Spleen (tissue), 11 donors: ENCODE measurements around the gene TCEAL8. TPM values are rescaled to one million over a fixed set of nuclear protein-coding genes. Genes with fewer than 3 reads are reported as not detected.
A peak's percentile ranks its signal among the peaks of the same experiment; 100 is the strongest.

Source experiments
- DNase-seq: peaks from one replicate; pipeline ENCODE4 v3.0.0-alpha.2; 2020
- H3K27ac ChIP-seq, 8 donors: fragments of 200-600 bp; sonication (generic) in 7 of 8; 1 replicate in 4 of 8; 2 replicates in 4 of 8; pipeline versions ENCODE4 v1.5.0 to v1.8.0; 2016 to 2021; ENCODE audit warnings: inconsistent platforms in 4 of 8, mild to moderate bottlenecking in 4 of 8, moderate library complexity in 1 of 8
- H3K27me3 ChIP-seq, 7 donors: fragments of 200-600 bp; sonication (generic) in 6 of 7; replicated peaks in 1 of 7; 1 replicate in 4 of 7; 2 replicates in 3 of 7; pipeline versions ENCODE4 v1.5.0 to v1.8.0; 2016 to 2021; ENCODE audit warnings: inconsistent platforms in 3 of 7, mild to moderate bottlenecking in 1 of 7
- H3K36me3 ChIP-seq, 6 donors: fragments of 200-600 bp; sonication (generic) in 5 of 6; 1 replicate in 4 of 6; 2 replicates in 2 of 6; pipeline versions ENCODE4 v1.5.0 to v1.8.0; 2016 to 2021; ENCODE audit warnings: inconsistent platforms in 2 of 6
- H3K4me1 ChIP-seq, 6 donors: fragments of 200-600 bp; sonication (generic) in 5 of 6; 1 replicate in 3 of 6; 2 replicates in 3 of 6; pipeline versions ENCODE4 v1.5.0 to v1.8.0; 2016 to 2021; ENCODE audit warnings: inconsistent platforms in 3 of 6
- H3K4me3 ChIP-seq, 8 donors: fragments of 200-600 bp; sonication (generic) in 7 of 8; 1 replicate in 4 of 8; 2 replicates in 4 of 8; pipeline versions ENCODE4 v1.5.0 to v1.8.0; 2016 to 2021; ENCODE audit warnings: inconsistent platforms in 4 of 8, mild to moderate bottlenecking in 4 of 8, moderate library complexity in 2 of 8
- H3K9me3 ChIP-seq, 8 donors: fragments of 200-600 bp; sonication (generic) in 7 of 8; 1 replicate in 4 of 8; 2 replicates in 4 of 8; pipeline versions ENCODE4 v1.5.0 to v1.8.0; 2016 to 2021; ENCODE audit warnings: inconsistent platforms in 4 of 8
- POLR2A ChIP-seq, 3 donors: fragments of 450-650 bp; IDR thresholded peaks; one replicate each; pipeline ENCODE4 v1.5.1; 2017; ENCODE audit warnings: antibody characterized with exemption in 3 of 3, mild to moderate bottlenecking in 1 of 3
- POLR2AphosphoS5 ChIP-seq, 3 donors: sonication (generic); formaldehyde crosslinking; IDR thresholded peaks; one replicate each; pipeline ENCODE4 v1.5.1; 2017; ENCODE audit warnings: antibody characterized with exemption in 3 of 3
- WGBS, 5 donors: extraction: QIAGEN DNeasy Blood & Tissue Kit in 3 of 5; methylation state at CpG; one replicate each; pipeline versions ENCODE4 v1.1.5 to v1.1.7; 2013 to 2018; 5-methylcytosine and 5-hydroxymethylcytosine counted together
- intact Hi-C: fragments of 100-400 bp; cut with DNase I; formaldehyde crosslinking; loops from one replicate; pipeline ENCODE4 v1.15.0; 2023; ENCODE audit warnings: low total_unique reads
- polyA plus RNA-seq, 3 donors: library from polyadenylated mRNA; stranded (reverse); fragments of 200-250 nt; gene quantifications; one replicate each; pipeline ENCODE4 v1.2.1, GENCODE V29; 2013
- total RNA-seq, 7 donors: library from RNA; depleted of rRNA in 3 of 7; stranded (reverse); fragments of >200 nt in 3 of 7; fragmentation: NEBNext Ultra II Directional in 4 of 7; extraction: Animal tissue kit (Norgen Biotek cat#: 25700) in 4 of 7; gene quantifications; one replicate each; pipeline versions ENCODE4 v1.1.0 to v1.2.1, GENCODE V29; 2016 to 2021
- TF ChIP-seq, protein P1 (sequence below), 11 experiments: fragments of 200-600 bp in 7 of 11; fragments of 450-650 bp in 4 of 11; sonication (generic) in 4 of 11; IDR thresholded peaks in 8 of 11; conservative IDR thresholded peaks in 3 of 11; 1 replicate in 7 of 11; 2 replicates in 4 of 11; pipeline versions ENCODE4 v1.4.0 to v1.8.0; 2016 to 2021; ENCODE audit warnings: antibody characterized with exemption in 11 of 11, inconsistent platforms in 4 of 11, mild to moderate bottlenecking in 1 of 11
- donor health status: healthy with polysubstance abuse.
- donor health status: DM: no; HTN: no; CAD: no; lungs with moderate emphysema.
- donor health status: DM: no; HTN: no; CAD: no.
- donor health status: Bipolar disorder and iron deficiency.
- donor health status: healthy.
- donor health status: DM: no; HTN: no; CAD: no.
- donor health status: DM: yes; HTN: yes; CAD: no.

TCEAL8 gene
- total and polyA plus RNA-seq, 10 donors, result 26.9 to 64.8 (median 48.3) TPM

DNA sequence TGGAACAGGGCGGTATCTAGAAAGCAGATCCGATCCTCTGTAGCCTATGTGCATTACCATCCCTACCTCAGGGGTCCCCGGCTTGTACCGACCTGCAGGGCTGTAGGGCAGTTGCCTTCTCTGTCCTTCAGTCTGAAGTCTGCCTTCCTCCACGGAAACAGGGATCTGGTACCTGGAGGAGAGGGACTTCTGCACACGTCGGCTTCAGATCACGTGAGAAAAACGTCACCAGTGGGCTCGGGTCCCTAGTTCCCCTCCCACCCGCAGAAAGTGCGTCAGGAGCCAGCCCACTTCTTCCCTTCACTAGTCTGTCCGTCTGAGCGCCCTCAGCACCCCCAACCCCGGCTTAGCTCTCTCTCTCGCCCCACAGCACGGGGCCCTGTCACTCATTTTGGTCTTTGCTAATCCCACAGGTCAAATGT is 21.6 kb upstream of the TCEAL8 start, which contains the start of gene TCEAL5:
TCEAL5 (minus strand) TSS at position 170 of the 422 bp plus-strand sequence. CDS start 2,187 bp downstream, outside the sequence.
- WGBS, 5 donors, result 1 to 30% (median 2%) methylated on average over 6 to 17 of the region's 17 CpGs
- TF ChIP-seq, protein P1, sequence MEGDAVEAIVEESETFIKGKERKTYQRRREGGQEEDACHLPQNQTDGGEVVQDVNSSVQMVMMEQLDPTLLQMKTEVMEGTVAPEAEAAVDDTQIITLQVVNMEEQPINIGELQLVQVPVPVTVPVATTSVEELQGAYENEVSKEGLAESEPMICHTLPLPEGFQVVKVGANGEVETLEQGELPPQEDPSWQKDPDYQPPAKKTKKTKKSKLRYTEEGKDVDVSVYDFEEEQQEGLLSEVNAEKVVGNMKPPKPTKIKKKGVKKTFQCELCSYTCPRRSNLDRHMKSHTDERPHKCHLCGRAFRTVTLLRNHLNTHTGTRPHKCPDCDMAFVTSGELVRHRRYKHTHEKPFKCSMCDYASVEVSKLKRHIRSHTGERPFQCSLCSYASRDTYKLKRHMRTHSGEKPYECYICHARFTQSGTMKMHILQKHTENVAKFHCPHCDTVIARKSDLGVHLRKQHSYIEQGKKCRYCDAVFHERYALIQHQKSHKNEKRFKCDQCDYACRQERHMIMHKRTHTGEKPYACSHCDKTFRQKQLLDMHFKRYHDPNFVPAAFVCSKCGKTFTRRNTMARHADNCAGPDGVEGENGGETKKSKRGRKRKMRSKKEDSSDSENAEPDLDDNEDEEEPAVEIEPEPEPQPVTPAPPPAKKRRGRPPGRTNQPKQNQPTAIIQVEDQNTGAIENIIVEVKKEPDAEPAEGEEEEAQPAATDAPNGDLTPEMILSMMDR (IDR thresholded peaks at IDR 0.05 in 8 of 11, conservative IDR thresholded peaks at IDR 0.05 in 3 of 11), result no peak
- no peak for TF ChIP-seq POLR2A (IDR thresholded peaks at IDR 0.05)
- Histone ChIP-seq H3K4me1 (peaks cover 0 to 5% (median 0%) of the 10 kb centered on the region in 6 donors), H3K27me3 (peaks cover 0 to 62% (median 9%) of the 10 kb centered on the region in 7 donors), H3K27ac (no peak within 1 kb of the TSS), H3K9me3 (no peaks in the 10 kb centered on the region), H3K4me3 (peak within 1 kb of the TSS in 1 of 8 donors; percentile 23), H3K36me3 (no peaks in the 10 kb centered on the region)
- intact Hi-C loops, result no loop called here
- peak; percentile 41 for DNase-seq

DNA sequence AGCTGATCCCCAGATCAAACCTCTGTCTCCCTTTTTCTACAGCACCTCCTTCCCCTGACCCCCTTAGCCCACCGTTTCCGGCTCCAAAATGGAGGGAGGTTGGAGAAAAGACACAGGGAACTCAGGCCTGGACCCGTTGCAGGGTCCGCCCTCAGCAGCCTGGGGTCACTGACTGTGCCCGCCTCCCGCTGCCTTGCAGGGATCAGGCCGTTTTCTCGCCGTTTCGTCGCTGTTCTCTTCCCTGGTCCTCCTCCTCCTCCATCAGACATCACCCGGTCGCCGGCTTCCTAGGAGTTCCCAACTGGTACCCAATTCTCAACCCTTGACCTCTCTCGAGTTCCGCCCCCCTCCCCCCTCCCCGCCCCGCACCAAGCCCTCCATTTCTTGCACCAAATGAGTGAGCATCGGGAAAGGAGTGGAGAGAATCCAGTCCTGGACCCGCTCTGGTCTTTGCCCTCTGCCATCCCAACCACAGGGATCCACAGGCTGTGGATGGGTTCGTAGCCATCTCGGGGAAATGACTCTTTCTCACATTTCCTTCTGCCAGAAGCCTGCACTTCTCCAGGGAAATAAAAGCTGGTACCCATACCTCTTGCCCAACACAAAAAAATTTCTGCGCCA is 21.1 kb upstream of the TCEAL8 start:
- no peaks in the 10 kb centered on the region for H3K9me3 ChIP-seq
- H3K27me3 ChIP-seq, result peaks cover 0 to 58% (median 8%) of the 10 kb centered on the region in 7 donors
- intact Hi-C loops, result no loop called here
- H3K4me1 ChIP-seq, result peaks cover 0 to 5% (median 0%) of the 10 kb centered on the region in 6 donors
- no peak overlapping the region for H3K27ac ChIP-seq
- peak; percentile 55 for DNase-seq
- H3K4me3 ChIP-seq, result peak overlapping the region in 1 of 8 donors; percentile 23
- TF ChIP-seq POLR2AphosphoS5 (IDR thresholded peaks at IDR 0.05), result no peak
- TF ChIP-seq, protein P1 (IDR thresholded peaks at IDR 0.05 in 8 of 11, conservative IDR thresholded peaks at IDR 0.05 in 3 of 11), result no peak
- TF ChIP-seq POLR2A (IDR thresholded peaks at IDR 0.05), result no peak
- 14 to 37% (median 18%) methylated on average over 18 to 23 of the region's 23 CpGs for WGBS, 5 donors
- no peaks in the 10 kb centered on the region for H3K36me3 ChIP-seq

DNA sequence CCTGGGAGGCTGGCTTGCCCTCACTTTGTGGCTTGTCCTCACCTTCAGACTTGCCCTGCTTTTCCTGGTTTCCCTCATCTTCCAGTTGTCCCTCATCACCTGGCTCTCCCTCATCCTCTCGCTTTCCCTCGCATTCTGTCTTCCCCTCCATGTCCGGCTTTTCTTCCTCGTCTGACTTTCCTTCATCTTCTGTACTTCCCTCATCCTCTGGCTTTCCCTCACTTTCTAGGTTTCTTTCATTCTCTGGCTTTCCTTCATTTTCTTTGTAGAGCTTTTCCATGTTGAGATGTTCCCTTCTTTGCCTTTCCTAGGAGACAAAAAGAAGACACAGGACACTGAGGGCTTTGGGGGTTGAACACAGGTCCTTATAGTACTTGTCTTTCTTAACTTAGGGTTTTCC is 19.3 kb upstream of the TCEAL8 start:
- Histone ChIP-seq H3K27ac (no peak overlapping the region), H3K36me3 (no peaks in the 10 kb centered on the region), H3K4me1 (peaks cover 0 to 5% (median 0%) of the 10 kb centered on the region in 6 donors), H3K9me3 (no peaks in the 10 kb centered on the region), H3K27me3 (peaks cover 0 to 49% (median 8%) of the 10 kb centered on the region in 7 donors), H3K4me3 (no peak overlapping the region)
- WGBS, 5 donors, result 84 to 96% (median 95%) methylated on average over 4 of the region's 4 CpGs
- intact Hi-C loops, result no loop called here
- DNase-seq, result no peak
- TF ChIP-seq, protein P1 (IDR thresholded peaks at IDR 0.05 in 8 of 11, conservative IDR thresholded peaks at IDR 0.05 in 3 of 11), result no peak
- TF ChIP-seq POLR2AphosphoS5 (IDR thresholded peaks at IDR 0.05), result no peak
- TF ChIP-seq POLR2A (IDR thresholded peaks at IDR 0.05), result no peak

DNA sequence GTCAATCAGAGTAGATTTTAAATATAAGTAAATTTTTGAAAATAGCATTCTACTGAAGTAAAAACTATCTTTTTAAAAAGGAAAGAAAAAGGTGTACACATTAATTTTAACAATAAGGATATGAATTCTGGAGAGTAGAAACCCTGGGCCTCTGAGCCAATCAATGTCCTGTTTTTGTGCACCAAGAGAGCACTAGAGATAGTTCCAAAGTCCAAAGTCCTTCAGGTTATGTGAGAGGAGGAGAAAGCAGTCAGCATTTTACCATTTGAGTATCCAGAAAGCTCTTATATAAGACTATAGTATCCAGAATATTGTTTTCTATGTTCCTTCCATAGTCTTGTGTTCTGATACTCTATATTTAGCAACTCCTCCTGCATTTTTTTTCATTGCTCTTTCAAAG is 3.3 kb upstream of the TCEAL8 start:
- Histone ChIP-seq H3K4me3 (no peak overlapping the region), H3K27me3 (peaks cover 0 to 7% (median 0%) of the 10 kb centered on the region in 7 donors), H3K36me3 (peaks cover 0 to 1% (median 0%) of the 10 kb centered on the region in 6 donors), H3K4me1 (peaks cover 0 to 10% (median 5%) of the 10 kb centered on the region in 6 donors), H3K9me3 (no peaks in the 10 kb centered on the region), H3K27ac (no peak overlapping the region)
- no peak for DNase-seq
- TF ChIP-seq, protein P1 (IDR thresholded peaks at IDR 0.05 in 8 of 11, conservative IDR thresholded peaks at IDR 0.05 in 3 of 11), result no peak
- TF ChIP-seq POLR2A (IDR thresholded peaks at IDR 0.05), result no peak
- TF ChIP-seq POLR2AphosphoS5 (IDR thresholded peaks at IDR 0.05), result no peak
- intact Hi-C loops, result no loop called here
